Mucosa of rectum (tissue), 2 donors: ENCODE measurements around the gene MORN1.

Source experiments
- H3K27ac ChIP-seq, 2 donors: one replicate each; pipeline ENCODE4 v1.7.0; 2013; ENCODE audit warnings: inconsistent platforms in 2 of 2, low read depth in 2 of 2, low read length in 2 of 2
- H3K27me3 ChIP-seq, 2 donors: one replicate each; pipeline ENCODE4 v1.7.0; 2013; ENCODE audit warnings: low read length in 2 of 2; ENCODE audit not compliant: control insufficient read depth in 2 of 2, insufficient read depth in 2 of 2
- H3K36me3 ChIP-seq, 2 donors: one replicate each; pipeline ENCODE4 v1.7.0; 2013; ENCODE audit warnings: low read length in 2 of 2; ENCODE audit not compliant: control insufficient read depth in 2 of 2, insufficient read depth in 2 of 2
- H3K4me1 ChIP-seq, 2 donors: one replicate each; pipeline ENCODE4 v1.7.0; 2013; ENCODE audit warnings: low read length in 2 of 2, mild to moderate bottlenecking in 1 of 2; ENCODE audit not compliant: control insufficient read depth in 2 of 2, insufficient read depth in 2 of 2
- H3K4me3 ChIP-seq, 2 donors: one replicate each; pipeline ENCODE4 v1.7.0; 2013; ENCODE audit warnings: low read length in 2 of 2
- H3K9ac ChIP-seq, 2 donors: one replicate each; pipeline ENCODE4 v1.7.0; 2013; ENCODE audit warnings: low read length in 2 of 2, low read depth in 1 of 2, mild to moderate bottlenecking in 1 of 2
- H3K9me3 ChIP-seq, 2 donors: one replicate each; pipeline ENCODE4 v1.7.0; 2013; ENCODE audit warnings: low read length in 2 of 2; ENCODE audit not compliant: control insufficient read depth in 2 of 2
- donor health status: healthy.
- donor health status: Normal muscosa, but diverticular disease.

MORN1 gene

DNA sequence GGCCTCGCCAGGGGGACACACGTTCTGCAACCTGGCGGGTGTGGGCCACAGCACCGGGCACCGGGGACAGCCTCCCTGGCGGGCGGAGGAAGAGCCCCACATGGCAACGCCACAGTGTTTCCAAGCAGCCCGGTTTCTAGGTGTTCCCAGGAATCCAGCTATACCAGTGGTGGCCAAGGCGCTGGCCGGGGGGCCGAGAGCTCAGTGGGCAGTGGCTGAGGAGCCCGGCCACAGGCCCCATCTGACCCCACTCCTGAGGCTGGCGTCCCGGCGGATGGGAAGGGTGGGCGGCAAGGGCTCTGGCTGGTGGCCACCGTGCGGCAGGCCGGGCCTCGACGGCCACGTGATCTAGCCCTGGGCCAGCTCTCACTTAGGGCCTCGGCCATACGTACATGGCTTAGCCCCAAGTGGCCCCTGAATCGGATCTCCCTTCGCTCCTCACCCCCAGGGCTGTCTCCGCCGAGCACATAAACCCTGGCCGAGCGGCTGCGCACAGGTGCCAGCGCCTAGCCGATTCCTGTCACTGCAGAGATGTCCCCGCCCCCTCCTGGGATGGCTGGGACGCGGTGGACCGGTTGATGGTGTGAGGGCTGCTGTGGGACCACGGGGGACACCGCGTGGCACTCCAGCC, 68.7 kb downstream of the MORN1 start:
- Histone ChIP-seq H3K27ac (peak overlapping the region; percentile 46 to 67), H3K9me3 (no peaks in the 10 kb centered on the region), H3K27me3 (no peaks in the 10 kb centered on the region), H3K4me3 (no peak overlapping the region), H3K36me3 (no peaks in the 10 kb centered on the region), H3K9ac (no peak overlapping the region), H3K4me1 (peaks cover 3% of the 10 kb centered on the region in 2 donors)

DNA sequence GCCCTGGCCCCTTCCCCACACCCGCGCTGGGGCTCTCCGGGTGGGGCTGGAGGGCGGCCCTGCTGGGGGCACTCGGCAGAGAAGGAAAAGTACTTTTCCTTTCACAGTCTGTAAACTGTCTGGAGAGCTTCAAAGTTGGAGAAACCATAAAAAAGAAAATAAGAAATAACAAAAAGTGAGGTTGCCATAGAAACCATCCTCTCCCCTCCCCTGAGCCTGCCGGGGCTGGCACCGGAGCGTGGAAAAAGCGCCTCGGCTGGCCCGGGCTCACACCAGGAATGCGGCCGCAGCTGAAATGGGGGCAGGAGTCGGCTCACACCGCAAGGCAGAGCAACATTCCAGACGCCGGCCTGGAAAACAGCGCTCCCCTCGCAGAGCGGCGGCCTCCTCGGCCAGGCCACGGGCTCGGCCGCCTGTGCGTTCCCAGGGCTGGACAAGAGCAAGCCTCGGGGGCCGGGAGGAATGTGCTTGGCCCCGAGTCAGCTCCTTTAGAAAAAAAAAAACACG, 69.2 kb downstream of the MORN1 start:
- peak overlapping the region; percentile 42 to 67 for H3K27ac ChIP-seq
- H3K27me3 ChIP-seq, result no peaks in the 10 kb centered on the region
- H3K9me3 ChIP-seq, result no peaks in the 10 kb centered on the region
- peaks cover 3% of the 10 kb centered on the region in 2 donors for H3K4me1 ChIP-seq
- no peak overlapping the region for H3K9ac ChIP-seq
- H3K36me3 ChIP-seq, result no peaks in the 10 kb centered on the region
- H3K4me3 ChIP-seq, result no peak overlapping the region

DNA sequence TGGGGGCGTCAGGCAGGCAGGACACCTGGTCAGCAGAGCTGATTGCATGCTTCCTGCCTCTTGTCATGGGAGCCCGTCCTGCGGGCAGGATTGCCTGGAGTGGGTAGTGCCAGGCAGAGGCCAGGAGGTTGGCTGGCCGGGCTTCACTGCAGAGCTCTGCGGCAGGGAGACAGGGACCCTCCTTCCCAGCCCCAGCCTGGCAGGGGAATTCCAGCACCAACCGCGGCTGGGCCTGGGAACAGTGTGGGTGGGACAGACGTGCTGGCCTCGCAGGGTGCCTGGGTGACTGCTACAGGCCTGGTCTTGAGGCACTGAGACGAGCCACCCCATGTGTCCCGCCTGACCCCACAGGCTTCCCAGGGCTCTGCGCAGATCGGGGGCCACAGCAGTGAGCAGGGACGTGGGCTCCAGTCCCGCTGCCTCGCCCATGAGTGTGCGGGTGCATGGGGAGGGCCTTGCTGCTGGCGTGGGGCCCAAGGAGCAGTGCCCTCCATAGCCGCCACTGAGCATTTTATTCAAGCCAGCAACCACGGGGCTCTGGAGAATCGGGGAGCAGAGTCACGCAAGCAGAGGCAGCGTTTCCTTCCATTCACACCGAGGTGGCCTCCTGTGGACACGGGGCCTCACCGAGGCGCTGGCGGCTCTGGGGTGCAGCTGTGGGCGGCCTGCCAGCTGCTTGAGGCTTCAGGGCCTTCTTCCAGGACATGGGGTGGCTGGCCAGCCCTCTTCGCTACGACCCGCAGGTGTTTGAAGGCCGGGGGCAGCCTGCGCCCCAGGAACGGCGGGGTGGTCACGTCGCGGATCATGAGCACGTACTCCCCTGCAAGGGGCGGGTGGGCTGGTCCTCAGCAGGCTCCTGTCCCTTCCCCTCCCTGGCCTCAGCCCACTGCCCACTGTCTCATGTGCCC, 70.3 kb downstream of the MORN1 start:
- Histone ChIP-seq H3K4me1 (peaks cover 3% of the 10 kb centered on the region in 2 donors), H3K27ac (peak overlapping the region in 1 of 2 donors; percentile 67), H3K9ac (no peak overlapping the region), H3K27me3 (no peaks in the 10 kb centered on the region), H3K4me3 (no peak overlapping the region), H3K9me3 (no peaks in the 10 kb centered on the region), H3K36me3 (no peaks in the 10 kb centered on the region)

DNA sequence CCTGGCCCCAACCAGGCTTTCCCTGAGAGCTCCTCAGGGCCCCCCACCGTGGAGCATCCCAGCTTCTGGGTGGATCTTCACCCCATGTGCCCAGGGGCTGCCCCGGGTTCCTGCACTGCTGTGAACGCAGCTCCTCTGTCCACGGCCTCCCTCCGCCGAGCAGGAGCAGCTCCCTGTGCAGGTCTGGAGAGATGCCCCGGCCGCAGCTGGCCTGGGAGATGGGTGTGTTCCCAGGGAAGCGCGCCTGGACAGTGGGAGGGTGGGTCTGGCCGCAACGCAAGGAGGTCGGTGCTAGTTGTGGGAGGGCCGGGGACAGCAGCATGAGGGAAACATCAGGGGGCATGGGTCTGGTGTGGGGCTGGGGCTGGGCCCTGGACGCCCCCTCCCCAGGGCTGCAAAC, 71.3 kb downstream of the MORN1 start:
- Histone ChIP-seq H3K4me3 (no peak overlapping the region), H3K9me3 (no peaks in the 10 kb centered on the region), H3K27ac (no peak overlapping the region), H3K27me3 (no peaks in the 10 kb centered on the region), H3K4me1 (peaks cover 5 to 8% of the 10 kb centered on the region in 2 donors), H3K9ac (no peak overlapping the region), H3K36me3 (no peaks in the 10 kb centered on the region)

DNA sequence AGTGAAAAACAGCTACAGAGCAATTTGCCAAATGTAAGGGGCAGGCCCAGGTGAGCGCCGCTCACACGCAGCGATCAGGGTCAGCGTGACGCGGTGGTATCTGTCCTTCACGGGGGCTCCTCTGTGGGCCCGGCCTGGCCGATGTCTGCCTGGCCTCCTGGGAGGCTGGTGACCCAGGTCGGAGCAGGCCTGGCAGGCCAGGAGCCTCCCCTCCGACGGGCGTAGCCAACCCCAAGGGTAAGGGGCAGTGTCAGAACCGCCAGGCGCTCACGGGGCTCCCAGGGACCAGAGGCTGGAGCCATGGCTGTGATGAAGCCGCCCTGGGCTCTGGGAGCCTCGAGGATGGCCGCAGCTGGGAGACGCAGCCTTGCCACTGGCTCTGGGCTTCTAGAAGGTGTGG, 72.1 kb downstream of the MORN1 start:
- Histone ChIP-seq H3K4me1 (peaks cover 5 to 8% of the 10 kb centered on the region in 2 donors), H3K27me3 (no peaks in the 10 kb centered on the region), H3K9ac (no peak overlapping the region), H3K27ac (no peak overlapping the region), H3K36me3 (no peaks in the 10 kb centered on the region), H3K9me3 (no peaks in the 10 kb centered on the region), H3K4me3 (no peak overlapping the region)

DNA sequence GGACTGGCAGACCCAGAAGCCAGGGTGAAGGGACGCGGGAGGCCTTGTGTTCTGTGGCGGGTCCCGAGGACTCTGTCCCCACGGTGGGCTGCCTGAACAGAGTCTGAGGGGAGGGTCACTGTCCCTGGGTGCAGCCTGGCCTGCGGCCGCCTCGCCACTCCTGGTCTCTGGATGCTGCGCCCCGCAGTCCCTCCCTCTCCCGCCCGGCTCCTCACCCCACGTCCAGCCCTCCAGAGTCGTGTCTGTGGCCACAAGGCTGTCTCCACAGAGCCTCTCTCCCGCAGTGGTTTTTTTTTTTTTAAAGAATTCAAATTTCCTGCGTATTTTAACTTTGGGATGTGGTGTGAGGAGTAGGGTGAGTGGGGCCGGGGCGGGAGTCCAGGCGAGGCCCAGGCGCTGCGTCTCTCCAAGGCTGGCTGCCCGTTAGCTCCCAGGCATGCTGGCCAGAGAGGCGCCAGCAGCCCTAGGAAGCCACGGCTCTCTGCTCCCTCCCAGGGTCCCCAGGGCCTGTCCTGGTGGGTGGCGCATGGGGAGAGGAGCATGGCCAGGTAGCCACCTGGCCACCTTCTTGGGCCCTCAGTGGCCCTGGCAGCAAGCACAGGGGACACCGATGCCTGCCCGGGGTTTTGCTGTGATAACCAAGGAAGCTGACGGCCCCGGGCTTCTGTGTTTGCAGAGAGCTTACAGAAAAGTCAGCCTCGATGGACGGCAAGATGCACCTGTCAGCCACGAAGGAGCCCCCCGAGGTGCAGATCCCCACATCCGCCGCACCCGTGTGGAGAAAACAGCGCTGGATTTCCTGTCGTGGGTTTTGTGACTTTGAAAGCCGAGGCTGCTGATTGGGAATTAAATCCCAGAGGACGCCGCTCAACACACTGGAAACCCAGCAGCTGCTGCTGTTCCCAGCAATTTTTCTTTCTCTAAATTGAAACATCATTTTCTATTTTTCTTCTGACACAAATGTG, 72.8 kb downstream of the MORN1 start:
- H3K9ac ChIP-seq, result no peak overlapping the region
- no peak overlapping the region for H3K27ac ChIP-seq
- H3K27me3 ChIP-seq, result no peaks in the 10 kb centered on the region
- H3K36me3 ChIP-seq, result no peaks in the 10 kb centered on the region
- peaks cover 5 to 14% of the 10 kb centered on the region in 2 donors for H3K4me1 ChIP-seq
- H3K4me3 ChIP-seq, result no peak overlapping the region
- no peaks in the 10 kb centered on the region for H3K9me3 ChIP-seq

DNA sequence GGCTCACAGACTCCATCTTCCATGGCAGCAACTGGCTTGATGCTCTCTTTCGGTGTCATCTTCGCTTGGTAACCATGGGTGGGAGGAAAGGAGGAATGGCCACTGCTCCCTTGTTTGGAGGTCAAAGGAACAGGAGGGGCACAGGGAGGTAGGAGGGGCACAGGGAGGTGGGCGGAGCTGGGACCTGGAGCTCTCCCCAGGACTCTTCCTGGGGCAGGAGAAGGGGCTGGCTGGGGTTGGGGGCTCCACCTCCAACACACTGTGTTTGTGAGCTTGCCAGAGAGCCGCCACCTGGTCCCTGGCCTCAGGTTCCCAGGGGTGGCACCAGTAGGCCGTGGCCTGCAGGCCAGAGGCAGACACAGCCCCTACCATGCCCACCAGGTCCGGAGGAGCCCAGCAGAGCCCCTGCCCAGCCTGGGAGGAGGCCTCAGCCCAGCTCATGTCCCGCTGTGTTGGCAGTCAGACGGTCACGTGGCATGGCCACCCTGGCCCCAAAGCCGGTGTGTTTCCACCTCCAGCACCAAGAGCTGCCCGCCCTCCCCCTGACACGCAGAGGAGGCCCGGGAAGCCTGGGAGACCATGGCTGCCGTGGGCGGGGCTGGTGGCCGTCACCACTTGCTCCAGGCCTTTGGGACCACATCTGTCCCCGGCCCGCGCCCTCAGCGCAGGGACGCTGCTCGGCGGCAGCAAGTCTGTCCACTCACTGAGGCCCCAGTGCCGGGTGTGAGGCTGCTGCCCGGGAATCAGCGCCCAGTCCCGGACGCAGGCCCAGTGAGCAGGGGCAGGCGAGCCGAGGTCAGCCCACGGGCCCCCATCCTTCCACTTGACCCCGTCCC, 73.9 kb downstream of the MORN1 start:
- peaks cover 6 to 18% of the 10 kb centered on the region in 2 donors for H3K4me1 ChIP-seq
- no peak overlapping the region for H3K9ac ChIP-seq
- no peaks in the 10 kb centered on the region for H3K36me3 ChIP-seq
- H3K9me3 ChIP-seq, result no peaks in the 10 kb centered on the region
- no peak overlapping the region for H3K27ac ChIP-seq
- H3K27me3 ChIP-seq, result no peaks in the 10 kb centered on the region
- H3K4me3 ChIP-seq, result no peak overlapping the region

DNA sequence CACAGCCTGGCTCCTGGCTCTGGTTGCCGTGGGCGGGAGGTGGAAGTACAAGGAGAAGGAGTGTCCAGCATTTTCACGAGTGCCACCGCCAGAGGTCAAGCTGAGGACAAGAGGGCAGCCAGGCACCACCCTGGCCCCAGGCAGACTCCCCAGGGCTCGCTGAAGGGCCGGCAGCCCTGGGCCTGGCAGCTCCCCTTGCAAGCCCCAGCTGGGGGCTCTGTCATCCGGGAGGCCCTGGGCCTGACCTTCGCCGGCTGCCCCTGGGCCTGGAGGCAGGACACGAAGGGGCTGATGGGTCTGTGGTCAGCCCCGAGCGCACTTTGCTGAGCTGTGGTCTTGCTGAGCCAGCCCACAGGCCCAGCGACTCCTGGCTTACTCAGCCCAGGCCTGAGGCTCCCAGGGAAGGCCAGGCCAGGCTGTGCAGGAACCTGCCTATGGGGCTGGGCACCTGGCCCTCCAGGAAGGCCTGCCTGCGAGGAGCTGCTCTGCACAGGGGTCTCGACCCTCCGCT, 74.8 kb downstream of the MORN1 start:
- H3K9ac ChIP-seq, result no peak overlapping the region
- H3K4me3 ChIP-seq, result no peak overlapping the region
- H3K27ac ChIP-seq, result no peak overlapping the region
- no peaks in the 10 kb centered on the region for H3K27me3 ChIP-seq
- no peaks in the 10 kb centered on the region for H3K36me3 ChIP-seq
- H3K9me3 ChIP-seq, result no peaks in the 10 kb centered on the region
- peaks cover 13 to 24% of the 10 kb centered on the region in 2 donors for H3K4me1 ChIP-seq
